ENCODE results near the gene MAPKAPK2. TPM values are rescaled to one million over a fixed set of nuclear protein-coding genes. Genes with fewer than 3 reads are reported as not detected.

Gene MAPKAPK2
- total and polyA plus RNA-seq, 2 of the 13 experiments (the other 11 are each of a cell fraction or from before 2014, with no cell fraction given) = 16.6 to 34.0 TPM

DNA sequence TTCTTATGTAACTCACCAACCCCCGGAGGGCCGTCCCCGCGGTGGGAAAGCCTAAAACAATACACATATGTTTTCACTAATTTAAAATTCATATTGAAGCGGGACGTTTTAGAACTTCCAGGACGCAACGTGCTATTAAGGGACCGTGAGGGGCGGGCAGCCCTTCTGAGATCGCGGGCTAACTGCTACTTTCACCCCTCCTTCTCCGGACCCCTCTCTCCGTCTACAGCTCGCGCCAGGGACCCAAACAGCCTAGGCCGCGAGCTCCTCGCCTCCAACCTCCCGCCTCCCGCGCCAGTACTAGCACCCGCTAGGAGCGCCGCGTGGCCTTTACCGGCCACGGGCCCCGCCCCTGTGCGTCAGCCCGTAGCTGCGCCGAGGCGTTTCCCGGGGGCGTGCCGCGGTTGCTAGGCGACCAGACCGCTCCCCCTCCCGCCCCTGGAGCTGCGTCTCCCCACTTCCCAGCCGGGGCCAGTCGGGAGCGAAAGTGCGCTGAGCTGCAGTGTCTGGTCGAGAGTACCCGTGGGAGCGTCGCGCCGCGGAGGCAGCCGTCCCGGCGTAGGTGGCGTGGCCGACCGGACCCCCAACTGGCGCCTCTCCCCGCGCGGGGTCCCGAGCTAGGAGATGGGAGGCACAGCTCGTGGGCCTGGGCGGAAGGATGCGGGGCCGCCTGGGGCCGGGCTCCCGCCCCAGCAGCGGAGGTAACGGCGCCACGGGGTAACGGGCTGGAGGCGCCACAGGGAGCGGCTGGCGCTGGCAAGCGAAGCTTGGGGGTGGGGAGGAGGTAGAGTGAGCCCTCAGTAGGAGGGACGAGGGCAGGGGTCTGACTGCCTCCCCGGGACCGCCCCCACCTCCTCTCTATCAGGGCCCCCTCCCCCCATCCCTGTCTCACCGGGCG, 49.4 kb upstream of the MAPKAPK2 start, which contains the start of gene DYRK3 (continued):
- TF ChIP-seq PLRG1 (conservative IDR thresholded peaks at IDR 0.05) = no peak
- peak; percentile 53; the same call in 1 of the 2 replicates for TF ChIP-seq CBX5 (CRISPR knock-in tag; IDR thresholded peaks at IDR 0.05; ENCODE audit: borderline replicate concordance)
- no peak; the same call in 1 of the 2 replicates for TF ChIP-seq EEA1 (CRISPR knock-in tag; IDR thresholded peaks at IDR 0.05; ENCODE audit: borderline replicate concordance)
- no peak for TF ChIP-seq CHD4 (IDR thresholded peaks at IDR 0.05; ENCODE audit: borderline replicate concordance, low read length)
- TF ChIP-seq ZNF430 (CRISPR knock-in tag; IDR thresholded peaks at IDR 0.05) = 0 out of 2 replicates have a peak, but pooled peaks have one; percentile 50
- no peak for TF ChIP-seq CHCHD3 (CRISPR knock-in tag; IDR thresholded peaks at IDR 0.05)
- peak; percentile 51; the same call in 1 of the 2 replicates for TF ChIP-seq ZNF761 (CRISPR knock-in tag; conservative IDR thresholded peaks at IDR 0.05)
- no peak for TF ChIP-seq ZNF17 (CRISPR knock-in tag; IDR thresholded peaks at IDR 0.05)
- no peak for TF ChIP-seq ISX (CRISPR knock-in tag; conservative IDR thresholded peaks at IDR 0.05)
- TF ChIP-seq NFRKB (IDR thresholded peaks at IDR 0.05) = no peak
- TF ChIP-seq ZNF614 (CRISPR knock-in tag; IDR thresholded peaks at IDR 0.05; ENCODE audit: borderline replicate concordance) = peak; percentile 8; the same call in 1 of the 2 replicates
- TF ChIP-seq TEAD2 (CRISPR knock-in tag; IDR thresholded peaks at IDR 0.05) = no peak
- 0 out of 2 replicates have a peak, but pooled peaks have one; percentile 13 for TF ChIP-seq RFXAP (CRISPR knock-in tag; IDR thresholded peaks at IDR 0.05; ENCODE audit: borderline replicate concordance)
- TF ChIP-seq RARG (CRISPR knock-in tag; IDR thresholded peaks at IDR 0.05; ENCODE audit: low read depth) = no peak
- TF ChIP-seq, protein P1, sequence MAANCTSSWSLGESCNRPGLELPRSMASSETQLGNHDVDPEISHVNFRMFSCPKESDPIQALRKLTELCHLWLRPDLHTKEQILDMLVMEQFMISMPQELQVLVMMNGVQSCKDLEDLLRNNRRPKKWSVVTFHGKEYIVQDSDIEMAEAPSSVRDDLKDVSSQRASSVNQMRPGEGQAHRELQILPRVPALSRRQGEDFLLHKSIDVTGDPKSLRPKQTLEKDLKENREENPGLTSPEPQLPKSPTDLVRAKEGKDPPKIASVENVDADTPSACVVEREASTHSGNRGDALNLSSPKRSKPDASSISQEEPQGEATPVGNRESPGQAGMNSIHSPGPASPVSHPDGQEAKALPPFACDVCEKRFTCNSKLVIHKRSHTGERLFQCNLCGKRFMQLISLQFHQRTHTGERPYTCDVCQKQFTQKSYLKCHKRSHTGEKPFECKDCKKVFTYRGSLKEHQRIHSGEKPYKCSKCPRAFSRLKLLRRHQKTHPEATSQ (CRISPR knock-in tag; IDR thresholded peaks at IDR 0.05; ENCODE audit: borderline replicate concordance) = 0 out of 2 replicates have a peak, but pooled peaks have one; percentile 38
- peak; percentile 87; the same call in 1 of the 2 replicates for TF ChIP-seq SMAD1 (CRISPR knock-in tag; IDR thresholded peaks at IDR 0.05; ENCODE audit: borderline replicate concordance, low read depth)
- peak; percentile 81; the same call in 1 of the 2 replicates for TF ChIP-seq KLF6 (CRISPR knock-in tag; IDR thresholded peaks at IDR 0.05)
- TF ChIP-seq KMT2A (CRISPR knock-in tag; IDR thresholded peaks at IDR 0.05) = peak; percentile 35; the same call in 1 of the 2 replicates
- TF ChIP-seq ZNF720 (CRISPR knock-in tag; IDR thresholded peaks at IDR 0.05) = no peak
- TF ChIP-seq FOXK2 (IDR thresholded peaks at IDR 0.05) = no peak
- TF ChIP-seq, protein P2, sequence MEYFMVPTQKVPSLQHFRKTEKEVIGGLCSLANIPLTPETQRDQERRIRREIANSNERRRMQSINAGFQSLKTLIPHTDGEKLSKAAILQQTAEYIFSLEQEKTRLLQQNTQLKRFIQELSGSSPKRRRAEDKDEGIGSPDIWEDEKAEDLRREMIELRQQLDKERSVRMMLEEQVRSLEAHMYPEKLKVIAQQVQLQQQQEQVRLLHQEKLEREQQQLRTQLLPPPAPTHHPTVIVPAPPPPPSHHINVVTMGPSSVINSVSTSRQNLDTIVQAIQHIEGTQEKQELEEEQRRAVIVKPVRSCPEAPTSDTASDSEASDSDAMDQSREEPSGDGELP (IDR thresholded peaks at IDR 0.05; ENCODE audit: borderline replicate concordance, low read depth) = 0 out of 2 replicates have a peak, but pooled peaks have one; percentile 24
- peak; percentile 85; the same call in 1 of the 2 replicates for TF ChIP-seq CAMTA2 (CRISPR knock-in tag; IDR thresholded peaks at IDR 0.05; ENCODE audit: borderline replicate concordance)
- no peak for TF ChIP-seq TCF7L2 (IDR thresholded peaks at IDR 0.05; ENCODE audit: low read depth, low read length)
- TF ChIP-seq, protein P3, sequence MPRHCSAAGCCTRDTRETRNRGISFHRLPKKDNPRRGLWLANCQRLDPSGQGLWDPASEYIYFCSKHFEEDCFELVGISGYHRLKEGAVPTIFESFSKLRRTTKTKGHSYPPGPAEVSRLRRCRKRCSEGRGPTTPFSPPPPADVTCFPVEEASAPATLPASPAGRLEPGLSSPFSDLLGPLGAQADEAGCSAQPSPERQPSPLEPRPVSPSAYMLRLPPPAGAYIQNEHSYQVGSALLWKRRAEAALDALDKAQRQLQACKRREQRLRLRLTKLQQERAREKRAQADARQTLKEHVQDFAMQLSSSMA (CRISPR knock-in tag; IDR thresholded peaks at IDR 0.05) = no peak
- peak; percentile 74; the same call in 1 of the 2 replicates for TF ChIP-seq NAIF1 (CRISPR knock-in tag; IDR thresholded peaks at IDR 0.05; ENCODE audit: borderline replicate concordance)
- TF ChIP-seq ZSCAN31 (CRISPR knock-in tag; IDR thresholded peaks at IDR 0.05; ENCODE audit: low read depth) = no peak; the same call in 1 of the 2 replicates
- TF ChIP-seq POLR2A (IDR thresholded peaks at IDR 0.05; ENCODE audit: insufficient read depth in 1 of 2, low read depth in 2 of 2, low read length in 2 of 2) = peak; percentile 74 to 91
- 0 out of 2 replicates have a peak, but pooled peaks have one; percentile 68 for TF ChIP-seq ZFP36L1 (CRISPR knock-in tag; IDR thresholded peaks at IDR 0.05)
- no peak for TF ChIP-seq GTF2F1 (IDR thresholded peaks at IDR 0.05; ENCODE audit: low read length)
- TF ChIP-seq ATF1 (CRISPR knock-in tag; IDR thresholded peaks at IDR 0.05) = no peak
